GM10266 (cell line): ENCODE results near the gene CPED1.
"Not testable (repeated sequence)": the region's sequence is repeated elsewhere in the genome, so short reads cannot be mapped to it uniquely, and the experiment has no call there.

ENCODE experiments used
- DNase-seq: peaks from one replicate; pipeline ENCODE4 v3.0.0; 2012; ENCODE audit errors: extremely low spot score
- CTCF ChIP-seq: IDR thresholded peaks from 2 replicates; pipeline ENCODE4 v1.5.1; 2012; ENCODE audit warnings: mild to moderate bottlenecking, low read depth; ENCODE audit not compliant: control insufficient read depth, insufficient read depth; ENCODE audit errors: missing control alignments

Gene CPED1

GRCh38 chr7:121286742-121287734 is 298.5 kb downstream of the CPED1 start:
- no peak for TF ChIP-seq CTCF
- DNase-seq: no peak

- TF ChIP-seq CTCF: no peak
- no peak for DNase-seq
Observed at GRCh38 chr7:121288894-121289293, 300.4 kb downstream of the CPED1 start.

GRCh38 chr7:121289930-121290329 is 301.4 kb downstream of the CPED1 start:
- DNase-seq: not testable (repeated sequence)

- no peak for TF ChIP-seq CTCF
- no peak for DNase-seq
Observed at GRCh38 chr7:121294448-121294992, 306.0 kb downstream of the CPED1 start.

GRCh38 chr7:121297843-121298242 is 309.3 kb downstream of the CPED1 start:
- DNase-seq: no peak
- no peak for TF ChIP-seq CTCF

GRCh38 chr7:121298831-121299239 is 310.3 kb downstream of the CPED1 start:
- no peak for DNase-seq

More at GRCh38 chr7:121298831-121299239, 310.3 kb downstream of the CPED1 start:
- no peak for TF ChIP-seq CTCF
